ENCODE data around the gene IGF2. TPM values are rescaled to one million over a fixed set of nuclear protein-coding genes. Genes with fewer than 3 reads are reported as not detected.

IGF2 gene
- polyA plus RNA-seq, 1 donor (not counting 4 experiments of a cell fraction or from before 2014, with no cell fraction given) = not detected

DNA sequence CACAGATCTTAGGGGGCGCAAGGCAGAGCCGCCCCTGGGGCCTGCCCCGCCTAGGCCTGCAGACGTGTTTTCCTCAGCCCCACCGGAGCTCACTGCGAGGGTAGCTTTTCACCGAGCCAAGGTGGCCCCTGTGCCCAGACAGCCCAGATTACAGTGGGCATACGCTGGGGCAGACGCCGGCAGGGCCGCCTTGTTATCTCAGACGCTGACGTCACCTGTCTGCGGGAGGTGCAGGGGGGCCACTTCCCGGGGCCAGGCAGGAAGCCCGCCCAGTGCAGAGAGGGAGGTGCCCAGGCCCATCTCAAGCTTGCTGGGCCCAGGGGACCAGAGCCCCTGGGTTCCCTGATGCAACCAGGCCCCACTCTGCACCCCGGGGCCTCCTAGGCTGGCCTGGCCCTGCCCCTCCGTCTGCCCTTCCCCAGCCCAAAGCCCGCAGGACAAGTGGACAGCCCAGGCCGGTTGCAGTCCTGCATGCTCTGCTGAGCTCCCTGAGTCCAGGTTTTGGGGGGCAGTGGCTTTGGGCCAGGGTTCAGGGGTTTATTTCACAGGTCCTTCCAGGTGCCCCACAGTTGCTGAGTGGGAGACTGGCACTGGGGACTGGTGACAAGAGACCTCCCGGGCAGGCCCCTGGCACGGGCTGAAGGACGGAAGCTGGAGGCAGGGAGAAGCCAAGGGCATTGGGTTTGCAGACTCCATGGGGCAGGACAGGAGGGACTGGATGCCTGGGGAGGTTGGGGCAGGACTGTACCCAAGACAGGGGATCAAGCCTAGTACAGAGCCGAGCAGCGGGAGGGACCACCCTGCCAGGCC is 38.6 kb downstream of the IGF2 start:
- no peak overlapping the region for H3K27ac ChIP-seq (ENCODE audit: control insufficient read depth, insufficient read depth, low read length)
- H3K27me3 ChIP-seq (ENCODE audit: control insufficient read depth, extremely low read depth, insufficient read depth, low read length) = peaks cover 74% of the 10 kb centered on the region
- no peak for DNase-seq (ENCODE audit: low read depth, low spot score)
- no peaks in the 10 kb centered on the region for H3K9me1 ChIP-seq (ENCODE audit: control insufficient read depth, extremely low read depth, insufficient read depth, low read length)
- no peaks in the 10 kb centered on the region for H3K9me3 ChIP-seq (ENCODE audit: control insufficient read depth, low read depth, low read length)
- no peak overlapping the region for H3K9ac ChIP-seq (ENCODE audit: control insufficient read depth, extremely low read depth, insufficient read depth, low read length)
- H3K4me2 ChIP-seq (ENCODE audit: control insufficient read depth, extremely low read depth, insufficient read depth, low read depth, low read length) = no peak overlapping the region
- H3K4me1 ChIP-seq (ENCODE audit: control insufficient read depth, extremely low read depth, insufficient read depth, low read length) = peaks cover 12% of the 10 kb centered on the region
- dilution Hi-C loops (cut with MboI; ENCODE audit: extremely low pct_ligation_motif_present, low sequenced_read_pairs) = no loop called here
- H4K20me1 ChIP-seq (ENCODE audit: control insufficient read depth, extremely low read depth, insufficient read depth, low read length) = peaks cover 3% of the 10 kb centered on the region
- no peak overlapping the region for H3K4me3 ChIP-seq (ENCODE audit: control insufficient read depth in 2 of 3, extremely low read depth in 1 of 3, insufficient read depth in 2 of 3, low read depth in 1 of 3, low read length in 3 of 3)
- H3K79me2 ChIP-seq (ENCODE audit: control insufficient read depth, insufficient read depth, low read length) = no peaks in the 10 kb centered on the region
- FAIRE-seq = no peak
- no peaks in the 10 kb centered on the region for H3K36me3 ChIP-seq (ENCODE audit: control insufficient read depth in 2 of 2, extremely low read depth in 1 of 2, insufficient read depth in 2 of 2, low read length in 2 of 2)
- no peak overlapping the region for H2AFZ ChIP-seq (ENCODE audit: control insufficient read depth, low read length)
- TF ChIP-seq, protein P1, sequence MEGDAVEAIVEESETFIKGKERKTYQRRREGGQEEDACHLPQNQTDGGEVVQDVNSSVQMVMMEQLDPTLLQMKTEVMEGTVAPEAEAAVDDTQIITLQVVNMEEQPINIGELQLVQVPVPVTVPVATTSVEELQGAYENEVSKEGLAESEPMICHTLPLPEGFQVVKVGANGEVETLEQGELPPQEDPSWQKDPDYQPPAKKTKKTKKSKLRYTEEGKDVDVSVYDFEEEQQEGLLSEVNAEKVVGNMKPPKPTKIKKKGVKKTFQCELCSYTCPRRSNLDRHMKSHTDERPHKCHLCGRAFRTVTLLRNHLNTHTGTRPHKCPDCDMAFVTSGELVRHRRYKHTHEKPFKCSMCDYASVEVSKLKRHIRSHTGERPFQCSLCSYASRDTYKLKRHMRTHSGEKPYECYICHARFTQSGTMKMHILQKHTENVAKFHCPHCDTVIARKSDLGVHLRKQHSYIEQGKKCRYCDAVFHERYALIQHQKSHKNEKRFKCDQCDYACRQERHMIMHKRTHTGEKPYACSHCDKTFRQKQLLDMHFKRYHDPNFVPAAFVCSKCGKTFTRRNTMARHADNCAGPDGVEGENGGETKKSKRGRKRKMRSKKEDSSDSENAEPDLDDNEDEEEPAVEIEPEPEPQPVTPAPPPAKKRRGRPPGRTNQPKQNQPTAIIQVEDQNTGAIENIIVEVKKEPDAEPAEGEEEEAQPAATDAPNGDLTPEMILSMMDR (optimal IDR thresholded peaks at IDR 0.05 in 1 of 3, IDR thresholded peaks at IDR 0.05 in 1 of 3, conservative IDR thresholded peaks at IDR 0.05 in 1 of 3; ENCODE audit: extremely low read depth in 1 of 3, insufficient read depth in 2 of 3, low read length in 3 of 3) = no peak
- no peak for TF ChIP-seq EZH2 (IDR thresholded peaks at IDR 0.05; ENCODE audit: low read length)

DNA sequence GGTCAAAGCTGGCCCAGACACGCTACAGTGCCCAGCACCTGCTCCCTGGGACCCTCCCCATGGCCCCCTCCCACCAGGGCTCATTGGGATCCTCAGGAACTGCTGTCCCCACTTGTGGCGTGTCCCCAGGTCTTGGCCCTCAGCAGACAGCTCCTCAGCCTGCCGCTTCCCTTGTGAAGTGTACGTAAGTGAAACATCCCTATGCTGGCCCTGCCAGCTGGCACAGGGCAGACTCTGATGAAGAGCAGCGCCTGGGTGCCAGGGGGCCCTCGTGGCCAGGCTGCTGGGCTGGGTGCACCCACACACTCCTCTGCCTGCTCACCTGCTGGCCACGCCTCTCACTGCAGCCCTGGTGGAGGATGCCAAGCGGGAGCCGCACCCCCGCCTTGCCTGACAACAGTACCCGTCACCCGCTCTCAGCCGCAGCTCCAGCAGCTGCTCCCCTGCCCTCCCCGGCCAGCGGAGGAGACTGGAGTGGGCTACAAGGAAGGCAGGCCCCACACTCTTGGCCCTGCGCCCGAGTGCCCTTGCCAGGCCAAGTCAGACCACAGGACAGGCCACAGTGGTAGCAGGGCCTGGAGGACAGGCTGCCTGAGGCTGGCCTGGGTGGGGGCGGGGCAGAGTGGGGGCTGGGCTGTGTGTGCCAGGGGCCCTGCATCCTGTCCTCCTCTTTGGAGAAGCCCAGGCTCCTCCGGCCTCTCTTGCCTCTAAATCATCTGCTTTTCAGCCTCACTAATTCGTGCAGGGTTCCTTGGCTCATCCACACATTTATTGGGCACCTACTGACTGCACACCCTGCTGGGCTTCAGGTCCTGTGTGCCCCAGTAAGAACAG is 39.5 kb downstream of the IGF2 start:
- Histone ChIP-seq H3K79me2 (ENCODE audit: control insufficient read depth, insufficient read depth, low read length) (no peaks in the 10 kb centered on the region), H3K27me3 (ENCODE audit: control insufficient read depth, extremely low read depth, insufficient read depth, low read length) (peaks cover 77% of the 10 kb centered on the region), H3K27ac (ENCODE audit: control insufficient read depth, insufficient read depth, low read length) (no peak overlapping the region), H2AFZ (ENCODE audit: control insufficient read depth, low read length) (no peak overlapping the region), H3K4me2 (ENCODE audit: control insufficient read depth, extremely low read depth, insufficient read depth, low read depth, low read length) (peak overlapping the region; percentile 48), H3K4me3 (ENCODE audit: control insufficient read depth in 2 of 3, extremely low read depth in 1 of 3, insufficient read depth in 2 of 3, low read depth in 1 of 3, low read length in 3 of 3) (no peak overlapping the region), H3K9me1 (ENCODE audit: control insufficient read depth, extremely low read depth, insufficient read depth, low read length) (no peaks in the 10 kb centered on the region), H3K9me3 (ENCODE audit: control insufficient read depth, low read depth, low read length) (no peaks in the 10 kb centered on the region), H3K36me3 (ENCODE audit: control insufficient read depth in 2 of 2, extremely low read depth in 1 of 2, insufficient read depth in 2 of 2, low read length in 2 of 2) (no peaks in the 10 kb centered on the region), H4K20me1 (ENCODE audit: control insufficient read depth, extremely low read depth, insufficient read depth, low read length) (peaks cover 3% of the 10 kb centered on the region), H3K9ac (ENCODE audit: control insufficient read depth, extremely low read depth, insufficient read depth, low read length) (no peak overlapping the region), H3K4me1 (ENCODE audit: control insufficient read depth, extremely low read depth, insufficient read depth, low read length) (peaks cover 12% of the 10 kb centered on the region)
- dilution Hi-C loops (cut with MboI; ENCODE audit: extremely low pct_ligation_motif_present, low sequenced_read_pairs) = no loop called here
- TF ChIP-seq, protein P1 (optimal IDR thresholded peaks at IDR 0.05 in 1 of 3, IDR thresholded peaks at IDR 0.05 in 1 of 3, conservative IDR thresholded peaks at IDR 0.05 in 1 of 3; ENCODE audit: extremely low read depth in 1 of 3, insufficient read depth in 2 of 3, low read length in 3 of 3) = peak in 2 of 3 experiments; percentile 12 to 30
- TF ChIP-seq EZH2 (IDR thresholded peaks at IDR 0.05; ENCODE audit: low read length) = no peak
- DNase-seq (ENCODE audit: low read depth, low spot score) (peak; percentile 33), FAIRE-seq (no peak)
